Nucleus accumbens (tissue), 56 donors: ENCODE results near the gene SPRYD3.
A peak's percentile ranks its signal among the peaks of the same experiment; 100 is the strongest.

Experiments used
- DNase-seq, 56 donors: peaks; one replicate each; lab custom pipeline; 2025; lab: John Stamatoyannopoulos, UW

The SPRYD3 gene

GRCh38 chr12:53053218-53054111, 25.7 kb downstream of the SPRYD3 start:
- DNase-seq, result peak in 45 of 56 donors; percentile 29 to 79 (median 53)

- DNase-seq, result peak in 55 of 56 donors; percentile 53 to 96 (median 87)
These were observed 26.6 kb downstream of the SPRYD3 start for GRCh38 chr12:53052419-53053217.

GRCh38 chr12:53051881-53052412, 27.2 kb downstream of the SPRYD3 start:
- DNase-seq, result no peak

- DNase-seq, result peak in 54 of 56 donors; percentile 55 to 95 (median 85)
These were observed 27.9 kb downstream of the SPRYD3 start for GRCh38 chr12:53051058-53051880.

GRCh38 chr12:53050426-53051057, 28.6 kb downstream of the SPRYD3 start:
- DNase-seq, result peak in 2 of 56 donors; percentile 54 to 66

- peak in 10 of 56 donors; percentile 23 to 56 (median 46) for DNase-seq
These were observed 29.4 kb downstream of the SPRYD3 start, which contains the start of gene TNS2 for GRCh38 chr12:53049571-53050318. TSS of gene TNS2 (plus strand) at chr12:53050065. CDS start at chr12:53050186, 121 bp downstream.

- DNase-seq, result peak in 7 of 56 donors; percentile 38 to 63 (median 51)
These were observed 30.3 kb downstream of the SPRYD3 start for GRCh38 chr12:53048780-53049401.

GRCh38 chr12:53048033-53048779, 31.0 kb downstream of the SPRYD3 start:
- peak in 49 of 56 donors; percentile 24 to 79 (median 60) for DNase-seq

- DNase-seq, result peak in 48 of 56 donors; percentile 52 to 92 (median 74)
These were observed 31.8 kb downstream of the SPRYD3 start for GRCh38 chr12:53047221-53048032.

GRCh38 chr12:53046655-53047220, 32.5 kb downstream of the SPRYD3 start:
- DNase-seq, result peak in 55 of 56 donors; percentile 33 to 92 (median 81)

- no peak for DNase-seq
These were observed 33.5 kb downstream of the SPRYD3 start for GRCh38 chr12:53045696-53046045.

- DNase-seq, result no peak
These were observed 34.1 kb downstream of the SPRYD3 start for GRCh38 chr12:53044896-53045695.

GRCh38 chr12:53044052-53044581, 35.1 kb downstream of the SPRYD3 start:
- DNase-seq, result peak in 41 of 56 donors; percentile 27 to 81 (median 56)

- DNase-seq, result no peak
These were observed 36.4 kb downstream of the SPRYD3 start for GRCh38 chr12:53042607-53043454.
